GM06990 (cell line): ENCODE measurements around the gene LY6G6D.

Experiments used
- DNase-seq: peaks from one replicate; pipeline ENCODE4 v3.0.0-alpha.2; 2011; ENCODE audit not compliant: insufficient read length; ENCODE audit errors: extremely low read depth
- H3K27me3 ChIP-seq: replicated peaks from 2 replicates; pipeline ENCODE4 v1.6.0; 2011; ENCODE audit warnings: low read length; ENCODE audit not compliant: control insufficient read depth, insufficient read depth
- H3K36me3 ChIP-seq: 2 replicates; pipeline ENCODE4 v1.5.1; 2011; ENCODE audit warnings: low read length; ENCODE audit not compliant: control insufficient read depth, insufficient read depth
- H3K4me3 ChIP-seq: replicated peaks from 2 replicates; pipeline ENCODE4 v1.5.1; 2011; ENCODE audit warnings: low read depth, mild to moderate bottlenecking, control low read depth, low read length
- TF ChIP-seq, protein P1 (sequence below): IDR thresholded peaks from 2 replicates; pipeline ENCODE4 v1.5.1; 2011; ENCODE audit warnings: low read length, control low read depth, mild to moderate bottlenecking, inconsistent platforms; ENCODE audit not compliant: insufficient read depth, poor library complexity, severe bottlenecking

Gene LY6G6D

DNA sequence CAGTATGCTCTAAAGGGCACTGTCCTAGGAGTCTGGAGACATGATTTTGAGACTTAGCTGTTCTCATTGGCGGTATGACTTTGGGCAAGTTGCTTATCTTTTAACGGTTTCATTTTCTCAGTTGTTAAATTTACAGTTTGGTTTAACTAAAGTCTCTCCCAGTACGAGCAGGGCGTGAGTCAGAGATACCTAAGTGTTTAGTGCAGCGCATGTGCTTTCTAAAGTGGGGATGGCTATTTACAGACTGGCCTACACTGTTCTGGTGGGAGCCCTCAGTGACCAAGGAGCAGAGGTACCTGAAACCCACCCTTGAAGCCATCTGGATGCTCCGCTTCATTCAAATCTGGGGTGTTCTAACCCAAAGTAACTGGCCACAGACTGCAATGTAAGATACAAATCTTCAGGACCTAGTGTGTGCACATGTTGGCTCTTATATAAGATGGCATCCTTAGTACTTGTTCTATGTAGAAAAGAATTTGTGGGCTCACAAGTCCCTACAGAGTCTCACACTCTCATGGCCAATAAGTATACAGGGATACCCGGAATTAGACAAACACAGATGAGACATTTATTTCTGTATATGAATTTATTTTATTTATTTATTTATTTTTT is 35.4 kb downstream of the LY6G6D start:
- TF ChIP-seq, protein P1, sequence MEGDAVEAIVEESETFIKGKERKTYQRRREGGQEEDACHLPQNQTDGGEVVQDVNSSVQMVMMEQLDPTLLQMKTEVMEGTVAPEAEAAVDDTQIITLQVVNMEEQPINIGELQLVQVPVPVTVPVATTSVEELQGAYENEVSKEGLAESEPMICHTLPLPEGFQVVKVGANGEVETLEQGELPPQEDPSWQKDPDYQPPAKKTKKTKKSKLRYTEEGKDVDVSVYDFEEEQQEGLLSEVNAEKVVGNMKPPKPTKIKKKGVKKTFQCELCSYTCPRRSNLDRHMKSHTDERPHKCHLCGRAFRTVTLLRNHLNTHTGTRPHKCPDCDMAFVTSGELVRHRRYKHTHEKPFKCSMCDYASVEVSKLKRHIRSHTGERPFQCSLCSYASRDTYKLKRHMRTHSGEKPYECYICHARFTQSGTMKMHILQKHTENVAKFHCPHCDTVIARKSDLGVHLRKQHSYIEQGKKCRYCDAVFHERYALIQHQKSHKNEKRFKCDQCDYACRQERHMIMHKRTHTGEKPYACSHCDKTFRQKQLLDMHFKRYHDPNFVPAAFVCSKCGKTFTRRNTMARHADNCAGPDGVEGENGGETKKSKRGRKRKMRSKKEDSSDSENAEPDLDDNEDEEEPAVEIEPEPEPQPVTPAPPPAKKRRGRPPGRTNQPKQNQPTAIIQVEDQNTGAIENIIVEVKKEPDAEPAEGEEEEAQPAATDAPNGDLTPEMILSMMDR = no peak
- DNase-seq = no peak
- H3K4me3 ChIP-seq = no peak overlapping the region
- no peaks in the 10 kb centered on the region for H3K27me3 ChIP-seq
- peaks cover 5% of the 10 kb centered on the region for H3K36me3 ChIP-seq

DNA sequence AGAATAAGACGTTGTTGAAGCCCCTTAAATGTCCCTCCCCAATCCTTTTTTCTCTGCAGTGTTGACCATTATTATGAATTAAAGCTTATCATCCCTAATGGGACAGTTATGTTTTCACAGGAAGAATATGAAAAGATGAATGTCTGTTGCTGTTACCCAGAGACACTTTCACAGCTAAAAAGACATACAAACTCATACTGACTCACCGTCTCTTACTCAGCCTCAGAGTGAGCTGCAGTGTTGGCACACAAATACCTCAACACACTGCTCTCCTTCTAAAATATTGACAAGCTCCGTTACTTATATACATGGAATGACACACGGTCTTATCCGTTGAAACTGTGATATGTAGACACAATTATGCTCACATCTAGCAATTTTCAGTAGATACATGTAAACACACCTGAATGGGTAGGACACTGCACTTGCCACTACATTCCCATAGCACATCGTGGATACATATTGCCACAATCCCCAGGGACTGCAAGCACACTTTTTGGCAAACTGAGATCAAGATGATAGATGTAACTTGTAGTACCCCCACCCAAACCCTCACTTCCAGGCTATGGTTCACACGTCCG is 37.7 kb downstream of the LY6G6D start:
- Histone ChIP-seq H3K36me3 (peaks cover 2% of the 10 kb centered on the region), H3K27me3 (no peaks in the 10 kb centered on the region), H3K4me3 (no peak overlapping the region)
- TF ChIP-seq, protein P1 = no peak
- DNase-seq = no peak

DNA sequence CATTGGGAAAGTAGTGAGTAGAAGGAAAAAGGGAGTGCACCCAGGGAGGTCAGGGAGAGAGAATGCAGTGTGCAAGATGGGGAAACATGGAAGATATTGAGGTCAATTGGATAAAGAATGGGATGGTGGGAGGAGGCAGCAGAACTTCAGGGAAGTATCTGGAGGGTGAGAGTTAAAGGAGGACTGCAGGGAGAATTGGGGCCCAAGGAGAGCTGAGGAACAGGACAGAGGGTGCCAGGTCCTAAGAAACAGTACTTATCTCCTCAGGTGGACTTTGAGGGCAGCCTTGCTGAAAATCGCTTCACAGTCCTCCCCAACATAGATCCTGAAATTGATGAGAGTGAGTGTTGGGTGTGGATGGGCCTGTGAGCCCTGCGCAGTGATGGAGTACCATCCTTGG is 43.1 kb downstream of the LY6G6D start:
- TF ChIP-seq, protein P1 = no peak
- no peaks in the 10 kb centered on the region for H3K27me3 ChIP-seq
- peaks cover 20% of the 10 kb centered on the region for H3K36me3 ChIP-seq
- no peak for DNase-seq
- H3K4me3 ChIP-seq = no peak overlapping the region

DNA sequence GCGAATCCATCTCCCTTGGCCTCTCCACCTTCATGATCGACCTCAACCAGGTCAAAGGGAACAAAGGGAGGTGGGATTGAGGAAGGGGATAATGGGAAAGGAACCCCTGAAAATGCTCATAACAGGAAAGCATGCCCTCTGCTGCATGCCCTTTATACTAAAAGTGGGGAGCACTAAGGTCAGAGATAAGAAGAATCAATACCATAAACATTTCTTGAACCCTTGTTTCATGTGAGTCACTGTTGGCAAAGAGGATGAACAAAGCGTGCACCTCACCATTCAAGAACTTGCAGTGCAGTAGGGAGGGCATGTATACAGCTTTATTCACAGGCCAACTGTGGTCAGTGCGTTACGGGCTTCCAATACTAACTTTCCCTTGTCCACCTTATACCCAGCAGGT is 45.6 kb downstream of the LY6G6D start:
- H3K36me3 ChIP-seq = peaks cover 23% of the 10 kb centered on the region
- H3K4me3 ChIP-seq = no peak overlapping the region
- TF ChIP-seq, protein P1 = no peak
- DNase-seq = no peak
- H3K27me3 ChIP-seq = no peaks in the 10 kb centered on the region

DNA sequence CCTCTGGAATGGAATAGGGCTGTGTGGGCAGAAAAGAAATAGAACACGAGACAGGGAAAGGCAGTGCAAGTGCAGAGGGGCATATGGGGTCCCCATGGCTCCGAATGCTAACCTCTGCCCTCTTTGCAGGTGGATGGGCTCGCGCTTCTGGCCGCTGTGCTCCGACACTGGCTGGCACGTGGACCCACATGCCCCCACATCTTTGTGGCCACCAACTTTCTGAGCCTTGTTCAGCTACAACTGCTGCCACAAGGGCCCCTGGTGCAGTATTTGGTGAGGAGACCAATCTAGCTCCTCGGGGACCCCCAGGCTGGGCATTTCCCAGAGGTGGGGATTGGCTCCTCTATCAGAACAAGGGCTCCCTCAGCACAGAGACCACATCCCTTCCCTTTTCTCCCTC is 46.2 kb downstream of the LY6G6D start:
- Histone ChIP-seq H3K36me3 (peaks cover 23% of the 10 kb centered on the region), H3K4me3 (no peak overlapping the region), H3K27me3 (no peaks in the 10 kb centered on the region)
- TF ChIP-seq, protein P1 = no peak
- no peak for DNase-seq

DNA sequence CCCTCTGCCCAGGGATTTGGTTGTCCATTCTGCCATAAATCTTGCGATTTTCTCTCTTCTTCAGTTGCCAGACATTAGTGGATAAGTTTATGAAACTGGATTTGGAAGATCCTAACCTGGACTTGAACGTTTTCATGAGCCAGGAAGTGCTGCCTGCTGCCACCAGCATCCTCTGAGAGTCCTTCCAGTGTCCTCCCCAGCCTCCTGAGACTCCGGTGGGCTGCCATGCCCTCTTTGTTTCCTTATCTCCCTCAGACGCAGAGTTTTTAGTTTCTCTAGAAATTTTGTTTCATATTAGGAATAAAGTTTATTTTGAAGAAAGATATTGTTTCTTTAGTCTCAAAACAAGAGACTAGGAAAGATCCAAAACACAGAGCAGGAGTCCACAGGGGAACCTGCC is 47.2 kb downstream of the LY6G6D start, which contains the start of gene SAPCD1:
Gene SAPCD1, plus strand, starts transcription at position 301 of the 400 bp plus-strand sequence. CDS start 399 bp downstream, outside the sequence.
- H3K27me3 ChIP-seq = no peaks in the 10 kb centered on the region
- H3K4me3 ChIP-seq = no peak within 1 kb of the TSS
- no peak for DNase-seq
- TF ChIP-seq, protein P1 = no peak
- peaks cover 23% of the 10 kb centered on the region for H3K36me3 ChIP-seq
